Activated naive CD4-positive, alpha-beta T cell treated with Interleukin-2 at 50 U/mL for 16 hours (primary cell): ENCODE results near the gene C1QTNF1.
"Not testable (repeated sequence)": the region's sequence is repeated elsewhere in the genome, so short reads cannot be mapped to it uniquely, and the experiment has no call there.

ENCODE experiments used
- DNase-seq: peaks from one replicate; pipeline ENCODE4 v3.0.0-alpha.2; 2020

C1QTNF1 gene

DNA sequence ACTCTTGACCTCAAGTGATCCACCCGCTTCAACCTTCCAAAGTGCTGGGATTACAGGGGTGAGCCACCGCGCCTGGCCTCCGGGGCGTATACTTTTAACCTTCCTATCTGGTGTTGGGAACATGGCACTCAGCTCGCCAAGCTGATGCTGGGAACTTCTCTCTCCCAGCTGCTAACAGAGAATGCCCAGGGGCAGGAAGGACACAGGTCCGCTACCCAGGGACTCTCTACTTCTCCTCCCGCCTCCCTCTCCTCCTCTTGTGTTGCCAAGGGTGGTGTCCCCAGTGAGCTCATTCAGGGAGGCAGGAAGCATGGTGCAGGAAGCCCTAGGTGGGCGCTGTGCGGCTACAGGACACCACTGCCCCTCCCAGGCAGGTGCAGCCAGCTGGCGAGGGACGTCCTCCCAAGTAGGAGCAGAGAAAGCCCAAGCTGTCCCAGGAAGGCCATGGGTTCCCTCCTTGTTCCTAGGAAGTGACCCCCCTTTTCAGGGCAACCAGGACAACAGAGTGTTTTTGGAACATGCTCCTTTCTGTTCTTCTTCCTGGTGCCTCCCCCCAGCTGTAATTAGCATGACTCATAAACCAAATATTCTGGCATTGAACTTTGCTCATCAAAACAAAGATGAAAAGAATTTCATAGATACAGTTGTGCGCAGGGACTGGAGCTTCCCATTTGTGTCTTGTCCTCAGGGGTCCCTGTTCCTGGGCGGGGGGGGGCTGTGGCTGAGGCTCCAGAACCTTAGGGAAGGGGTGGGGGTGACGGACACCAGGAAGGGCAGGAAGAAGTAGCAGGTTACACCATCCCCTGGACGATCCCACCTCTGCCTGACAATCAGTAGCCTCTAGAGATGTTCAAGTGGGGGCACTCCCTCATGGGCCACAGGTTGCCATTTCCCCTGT is 2.7 kb downstream of the C1QTNF1 start:
- no peak for DNase-seq

DNA sequence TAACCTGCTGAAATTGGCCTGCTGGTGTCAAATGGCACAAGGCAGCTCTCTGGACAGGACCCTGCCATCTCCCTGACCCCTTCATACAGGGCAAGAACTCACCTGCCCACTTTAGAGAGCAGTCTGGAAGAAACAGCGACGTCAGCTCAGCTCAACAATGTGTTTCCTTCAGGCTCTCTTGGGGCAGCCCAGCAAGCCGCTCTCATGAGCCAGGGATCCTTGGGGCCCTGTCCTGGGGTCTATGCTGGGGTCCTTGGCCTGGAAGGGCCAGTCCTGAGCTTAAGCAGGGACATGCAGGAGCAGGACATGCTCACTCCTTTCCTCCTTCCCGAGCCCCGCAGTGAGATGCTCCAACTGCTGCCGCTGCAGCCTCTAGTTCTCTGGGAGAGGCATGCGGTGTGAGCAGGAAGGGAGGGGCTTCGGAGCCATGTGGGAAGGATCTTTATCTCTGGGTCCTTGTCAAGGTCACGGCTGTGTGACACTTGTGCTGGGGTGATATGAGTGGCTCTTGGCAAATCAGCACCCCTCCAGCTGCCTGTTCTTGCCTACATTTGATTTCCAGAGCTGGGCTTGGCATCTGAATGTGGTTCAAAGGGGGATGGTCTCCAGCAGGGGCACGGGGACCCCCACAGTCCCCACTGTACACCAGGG is 3.4 kb downstream of the C1QTNF1 start:
- DNase-seq, result no peak

DNA sequence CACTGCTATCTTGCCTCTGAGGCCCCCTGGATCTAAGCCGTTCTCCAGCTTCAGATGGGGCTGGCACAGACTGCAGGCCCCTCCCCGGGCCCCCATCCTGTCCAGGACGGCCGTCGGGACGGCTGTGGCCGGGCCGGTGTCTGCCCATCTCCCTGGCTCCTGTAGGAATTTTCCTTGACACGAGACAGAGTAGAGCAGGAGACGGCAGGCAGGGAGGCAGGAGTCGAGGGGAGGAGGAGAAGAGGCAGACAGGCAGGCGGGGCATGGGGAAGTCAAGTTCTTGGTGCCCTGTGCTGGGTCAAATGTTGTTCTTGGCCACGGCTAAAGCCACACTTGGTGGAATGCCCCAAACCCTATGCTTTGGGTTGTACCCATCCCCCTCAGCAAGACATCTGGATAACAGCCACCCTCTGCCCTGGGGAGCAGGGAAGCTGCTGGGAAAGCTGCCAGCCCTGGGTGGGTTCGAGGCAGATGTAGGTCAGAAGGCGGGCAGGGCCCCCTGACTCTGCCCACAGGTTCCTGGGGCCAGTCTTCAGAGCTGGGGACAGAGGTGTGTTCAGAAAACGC is 4.0 kb downstream of the C1QTNF1 start:
- DNase-seq, result no peak

DNA sequence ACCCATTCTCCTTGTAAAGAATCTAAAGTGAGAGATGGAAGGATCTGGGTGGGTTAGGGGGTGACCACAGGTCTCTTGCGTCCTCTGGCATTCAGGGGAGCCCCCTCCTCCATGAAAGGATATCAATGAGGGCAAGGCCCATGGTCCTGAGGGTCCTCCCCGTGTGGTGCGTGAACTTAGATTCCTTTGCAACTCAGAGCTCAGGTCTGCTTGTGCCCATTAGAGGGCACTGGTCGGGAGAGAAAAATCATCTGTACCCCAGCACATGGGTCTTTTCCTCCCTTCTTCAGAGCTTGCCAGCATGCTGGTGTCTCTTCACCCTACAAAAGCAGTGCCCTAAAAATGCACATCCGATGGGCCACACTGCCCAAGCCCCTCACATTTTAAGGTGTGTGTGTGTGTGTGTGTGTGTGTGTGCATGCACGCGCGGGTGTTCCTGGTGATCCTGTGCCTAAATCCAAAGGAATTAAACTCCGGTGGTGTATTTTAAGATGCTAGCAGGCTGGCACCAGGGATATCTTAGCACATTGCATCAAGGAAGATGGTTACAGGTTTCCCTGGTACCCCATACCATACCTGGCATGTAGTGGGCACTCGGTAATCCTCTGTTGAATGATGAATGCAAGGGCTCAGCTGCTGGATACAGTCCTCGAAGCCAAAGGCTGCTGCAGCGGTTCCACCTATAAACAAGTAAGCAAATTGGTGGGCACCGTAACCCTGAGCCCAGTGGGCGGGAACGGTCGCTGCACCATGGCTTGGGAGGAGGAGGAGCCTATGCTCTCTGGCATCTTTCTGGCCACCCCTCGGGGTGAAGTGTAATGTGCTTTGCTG is 4.7 kb downstream of the C1QTNF1 start:
- no peak for DNase-seq

DNA sequence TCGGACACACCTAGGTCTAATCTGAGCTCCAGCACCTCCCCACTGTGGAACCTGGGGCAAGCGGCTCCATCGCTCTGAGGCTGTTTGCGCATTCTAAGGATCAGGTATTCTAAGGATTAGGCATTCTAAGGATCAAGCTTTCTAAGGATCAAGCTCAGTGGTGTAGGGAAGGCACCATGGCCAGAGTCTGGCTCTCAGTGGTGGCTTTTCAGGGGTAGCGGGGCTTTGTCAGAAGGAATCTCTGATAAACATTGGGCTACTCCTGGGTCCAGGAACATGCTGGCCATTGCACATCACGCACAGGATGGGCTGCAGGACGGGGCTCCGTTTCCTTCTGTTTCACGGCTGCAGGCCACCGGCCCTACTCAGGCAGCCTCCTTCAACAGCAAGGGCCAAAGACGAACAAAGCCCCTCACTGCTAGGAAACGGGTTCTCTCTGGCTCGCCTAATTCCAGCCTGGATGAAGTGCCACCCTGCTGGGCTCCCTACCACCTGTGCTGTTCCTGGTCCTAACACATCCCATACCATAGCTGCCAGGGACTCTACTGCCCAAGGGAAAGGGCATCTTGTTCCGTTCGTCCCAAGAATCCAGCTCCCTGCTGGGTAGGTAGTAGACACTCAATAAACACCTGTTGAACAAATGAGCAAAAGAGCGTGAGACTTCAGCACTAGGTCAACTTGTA is 5.5 kb downstream of the C1QTNF1 start:
- DNase-seq, result no peak

DNA sequence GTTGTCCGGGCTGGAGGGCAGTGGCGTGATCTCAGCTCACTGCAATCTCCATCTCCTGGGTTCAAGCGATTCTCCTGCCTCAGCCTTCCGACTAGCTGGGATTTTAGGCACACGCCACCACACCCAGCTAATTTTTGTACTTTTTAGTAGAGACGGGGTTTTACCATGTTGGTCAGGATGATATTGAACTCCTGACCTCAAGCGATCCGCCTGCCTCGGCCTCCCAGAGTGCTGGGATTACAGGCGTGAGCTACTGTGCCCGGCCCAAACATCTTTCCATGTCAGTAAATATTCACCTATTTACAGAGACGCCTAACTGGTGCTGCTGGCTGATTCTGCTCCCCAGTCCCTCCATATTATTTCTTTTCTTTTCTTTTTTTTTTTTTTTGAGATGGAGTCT is 6.7 kb downstream of the C1QTNF1 start:
- DNase-seq, result not testable (repeated sequence)

DNA sequence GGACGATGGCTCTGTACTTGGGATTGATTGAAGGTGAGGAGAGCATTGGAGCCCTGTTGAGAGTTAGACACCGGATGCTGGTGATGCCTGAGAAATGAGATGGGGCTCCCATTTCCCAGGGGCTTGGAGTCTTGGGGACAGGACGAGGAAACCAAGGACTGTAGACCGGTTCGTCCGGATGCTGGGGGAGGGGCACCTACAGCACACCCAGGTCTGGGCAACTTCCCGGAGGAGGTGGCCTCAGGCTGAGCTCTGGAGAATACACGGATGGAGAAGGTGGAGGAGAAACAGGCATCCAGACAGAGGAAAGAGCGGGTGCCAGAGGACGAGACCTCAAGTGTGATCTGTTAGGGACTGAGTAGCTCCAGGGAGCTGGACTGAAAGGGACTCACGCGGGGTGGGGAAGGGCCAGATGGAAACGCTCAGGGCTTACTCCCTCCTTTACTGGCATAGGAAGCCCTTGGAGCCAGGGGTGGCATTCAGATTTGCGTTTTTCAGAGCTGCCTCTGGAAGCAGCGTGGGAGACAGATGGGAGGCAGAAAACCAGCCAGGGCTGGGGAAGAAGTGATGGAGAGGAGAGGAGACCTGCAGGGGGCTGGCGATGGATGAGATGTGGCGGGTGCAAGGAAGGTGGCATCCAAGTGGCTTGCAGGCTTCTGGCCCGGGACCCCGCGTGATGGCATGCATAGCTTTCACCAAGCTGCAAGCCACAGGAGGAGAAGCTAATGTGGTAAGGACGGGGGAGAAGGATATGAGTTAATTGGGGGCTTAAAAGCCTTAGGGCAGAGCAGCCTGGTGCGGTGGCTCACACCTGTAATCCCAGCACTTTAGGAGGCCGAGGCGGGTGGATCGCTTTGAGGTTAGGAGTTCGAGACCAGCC is 8.3 kb downstream of the C1QTNF1 start:
- DNase-seq, result no peak

DNA sequence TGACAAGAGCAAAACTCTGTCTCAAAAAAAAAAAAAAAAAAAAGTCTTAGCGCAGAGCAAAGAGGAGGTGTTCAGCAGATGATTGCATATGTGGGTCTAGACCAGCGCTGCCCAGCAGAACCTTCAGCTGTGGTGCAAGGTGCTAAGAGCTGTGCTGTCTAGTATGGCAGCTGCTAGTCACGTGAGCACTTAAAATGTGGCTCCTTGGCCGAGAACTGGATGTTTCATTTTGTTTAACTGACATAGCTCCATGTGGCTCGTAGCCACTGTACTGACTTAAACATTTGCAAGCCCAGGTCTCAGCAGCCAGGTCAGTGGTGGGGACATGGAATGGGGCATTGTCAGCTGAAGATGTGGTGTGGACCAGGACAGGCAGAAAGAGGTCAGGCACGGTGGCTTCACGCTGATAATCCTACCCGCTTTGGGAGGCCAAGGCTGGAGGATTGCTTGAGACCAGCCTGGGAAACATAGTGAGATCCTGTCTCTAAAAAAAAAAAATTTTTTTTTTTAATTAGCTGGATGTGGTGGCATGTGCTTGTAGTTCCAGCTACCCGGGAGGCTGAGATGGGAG is 9.2 kb downstream of the C1QTNF1 start:
- DNase-seq, result no peak

DNA sequence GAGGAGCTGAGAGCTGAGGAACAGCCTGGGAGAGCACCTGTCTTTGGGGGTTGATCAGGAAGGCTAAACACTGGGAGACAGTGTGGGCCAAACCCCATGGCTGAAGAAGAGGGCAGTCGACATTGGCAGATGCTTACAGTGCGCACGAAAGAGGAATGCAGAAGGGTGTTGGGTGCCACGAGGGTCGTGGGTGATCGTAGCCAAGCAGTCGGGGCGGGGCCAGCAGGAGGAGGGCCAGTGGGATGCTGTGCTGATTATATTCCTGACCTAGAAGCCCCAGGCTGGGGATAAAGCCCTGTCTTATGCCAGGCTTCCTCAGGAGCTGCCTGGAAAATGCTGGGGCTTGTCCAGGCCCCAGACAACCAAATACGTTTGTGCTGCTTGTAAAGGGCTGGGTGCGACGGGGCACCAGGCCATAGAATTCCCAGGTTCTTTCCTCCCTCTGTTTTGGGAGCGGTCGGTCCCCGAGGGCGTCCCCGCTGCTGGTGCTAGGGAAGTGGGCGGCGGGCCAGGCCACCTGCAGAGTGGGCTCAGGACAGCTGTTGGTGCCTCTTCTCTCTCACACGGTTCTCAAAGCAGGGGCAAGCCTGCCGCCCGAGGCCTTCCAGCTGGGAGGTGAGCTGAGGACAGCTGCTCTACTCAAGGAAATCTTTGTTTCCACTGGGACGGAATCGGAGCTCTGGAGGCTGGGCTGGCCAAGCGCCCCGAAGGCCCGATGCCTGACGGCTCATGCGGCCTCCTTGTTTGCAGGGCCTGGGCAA is 10.0 kb downstream of the C1QTNF1 start:
- DNase-seq, result no peak

DNA sequence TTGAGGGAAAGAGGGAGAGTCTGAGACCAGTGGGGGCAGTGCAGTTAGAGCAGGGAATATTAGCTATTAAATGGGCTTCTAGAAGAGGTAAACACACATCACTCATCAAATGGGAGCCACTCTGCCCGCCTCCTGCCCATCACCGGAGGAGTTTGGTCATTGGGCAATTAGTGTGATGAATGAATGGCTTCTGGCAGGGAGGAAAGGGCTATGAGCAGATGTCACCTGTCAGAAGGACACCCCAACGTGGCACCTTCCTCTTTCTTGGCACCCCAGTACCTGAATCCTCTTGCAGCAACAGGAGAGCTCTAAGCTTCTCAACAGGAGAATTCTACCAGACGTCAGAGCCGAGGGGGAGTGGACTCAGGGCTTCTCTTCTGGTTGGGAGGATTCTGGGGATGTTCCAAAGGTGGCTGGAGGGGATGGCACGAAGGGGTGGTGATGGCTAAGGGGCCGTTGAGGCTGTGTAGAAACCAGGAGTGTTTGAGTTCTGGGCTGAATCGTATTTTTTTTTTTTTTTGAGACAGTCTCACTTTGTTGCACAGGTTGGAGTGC is 11.0 kb downstream of the C1QTNF1 start:
- DNase-seq, result no peak

DNA sequence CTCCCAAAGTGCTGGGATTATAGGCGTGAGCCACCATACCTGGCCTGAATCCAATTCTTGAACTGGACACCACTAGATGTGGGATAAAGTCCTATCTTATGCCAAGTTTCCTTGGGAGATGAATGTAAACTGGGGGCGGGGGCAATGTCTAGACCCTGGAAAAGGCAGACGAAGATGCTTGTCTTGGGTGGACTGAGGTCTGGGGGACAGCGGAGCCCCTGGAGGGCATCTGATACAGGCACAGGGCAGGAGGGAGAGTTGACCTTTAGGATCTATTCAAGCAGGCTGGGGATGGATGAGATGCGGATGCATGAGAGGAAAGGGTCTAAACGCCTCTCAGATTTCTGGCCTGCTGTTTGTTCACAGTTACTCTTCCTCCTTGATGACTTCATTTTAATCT is 11.7 kb downstream of the C1QTNF1 start:
- no peak for DNase-seq

DNA sequence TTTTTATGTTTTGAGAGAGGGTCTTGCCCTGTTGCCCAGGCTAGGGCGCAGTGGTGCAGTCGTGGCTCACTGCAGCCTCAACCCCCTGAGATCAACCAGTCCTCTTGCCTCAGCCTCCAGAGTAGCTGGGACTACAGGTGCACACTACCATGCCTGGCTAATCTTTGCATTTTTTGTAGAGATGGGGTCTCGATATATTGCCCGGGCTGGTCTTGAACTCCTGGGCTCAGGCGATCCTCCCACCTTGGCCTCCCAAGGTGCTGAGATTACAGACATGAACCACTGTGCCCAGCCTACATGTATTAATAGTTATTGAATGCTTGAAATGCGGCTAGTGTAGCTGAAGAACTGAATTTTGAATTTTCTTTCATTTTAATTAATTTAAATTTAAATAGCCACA is 12.2 kb downstream of the C1QTNF1 start:
- DNase-seq, result no peak

DNA sequence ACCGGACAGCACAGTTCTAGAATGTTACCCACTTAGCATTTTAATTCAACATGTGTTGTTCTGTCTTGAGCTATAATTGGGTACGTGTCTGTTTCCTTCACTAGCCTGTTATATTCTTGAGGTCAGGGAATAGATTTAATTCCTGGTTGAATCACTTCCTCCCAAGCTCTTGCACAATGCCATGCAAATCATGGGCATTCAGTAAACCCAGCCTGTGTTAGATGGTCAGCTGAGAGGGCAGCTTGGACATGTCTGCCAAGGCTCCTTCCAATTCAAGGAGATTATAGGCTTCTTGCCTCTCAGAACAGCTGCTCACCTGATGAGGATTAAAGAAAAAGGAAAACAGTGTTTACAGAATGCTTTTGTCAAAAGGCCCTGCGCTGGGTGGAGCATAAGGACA is 12.6 kb downstream of the C1QTNF1 start:
- DNase-seq, result no peak

DNA sequence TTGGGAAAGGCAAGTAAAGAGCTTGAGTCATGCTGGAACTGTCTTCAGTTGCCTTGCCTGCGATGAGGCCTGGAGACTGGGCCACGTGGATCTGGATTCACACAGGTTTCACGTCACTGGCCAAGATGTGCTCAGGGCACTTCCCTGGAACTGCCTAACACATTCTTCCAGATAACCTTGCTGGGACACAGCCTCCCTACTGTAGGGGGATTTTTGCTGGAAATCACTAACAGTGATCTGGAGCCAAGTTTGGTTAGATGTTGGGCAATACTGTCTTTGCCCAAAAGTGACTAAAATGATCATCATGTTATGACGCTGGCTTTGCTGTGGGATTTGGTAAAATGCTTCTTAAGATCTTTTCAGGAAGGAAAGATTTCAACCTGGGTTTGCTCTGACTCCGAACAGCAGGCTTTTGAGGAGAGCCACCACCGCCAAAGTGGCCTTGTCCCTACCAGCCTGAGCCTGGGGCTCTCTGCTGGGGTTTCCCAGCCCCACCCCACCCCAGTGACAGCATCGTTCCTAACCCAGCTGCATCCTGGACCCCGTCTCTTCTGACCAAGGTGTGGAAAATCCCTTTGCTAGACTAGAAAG is 14.7 kb downstream of the C1QTNF1 start:
- DNase-seq, result no peak

DNA sequence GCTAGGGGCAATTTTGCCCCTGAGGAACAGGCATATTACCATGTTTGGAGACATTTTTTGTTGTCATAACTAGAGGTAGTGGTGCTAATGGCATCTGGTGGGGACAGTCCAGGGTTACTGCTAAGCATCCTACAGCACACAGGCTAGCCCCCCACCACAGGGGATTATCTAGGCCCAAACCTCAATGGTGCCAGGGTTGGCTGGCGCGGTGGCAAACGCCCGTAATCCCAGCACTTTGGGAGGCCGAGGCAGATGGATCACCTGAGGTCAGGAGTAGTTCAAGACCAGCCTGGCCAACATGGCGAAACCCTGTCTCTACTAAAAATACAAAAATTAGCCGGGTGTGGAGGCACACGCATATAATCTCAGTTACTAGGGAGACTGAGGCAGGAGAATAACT is 15.2 kb downstream of the C1QTNF1 start:
- no peak for DNase-seq

DNA sequence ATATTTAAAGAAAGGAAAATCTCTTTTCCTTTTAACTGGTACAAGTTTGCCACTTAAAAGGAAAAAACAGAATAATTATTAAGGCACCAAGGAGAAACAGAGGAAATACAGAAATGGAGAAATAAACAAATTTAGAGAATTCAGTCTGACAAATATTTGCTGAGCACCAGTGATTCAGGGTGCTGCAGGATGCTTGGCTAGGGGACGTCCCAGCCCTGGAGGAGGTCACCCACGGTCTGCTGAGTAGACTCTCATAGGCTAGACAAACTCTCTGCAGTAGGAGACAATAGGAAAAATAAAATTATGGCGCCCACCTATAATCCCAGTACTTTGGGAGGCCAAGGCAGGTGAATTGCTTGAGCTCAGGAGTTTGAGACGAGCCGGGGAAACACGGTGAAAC is 15.9 kb downstream of the C1QTNF1 start:
- DNase-seq, result no peak

DNA sequence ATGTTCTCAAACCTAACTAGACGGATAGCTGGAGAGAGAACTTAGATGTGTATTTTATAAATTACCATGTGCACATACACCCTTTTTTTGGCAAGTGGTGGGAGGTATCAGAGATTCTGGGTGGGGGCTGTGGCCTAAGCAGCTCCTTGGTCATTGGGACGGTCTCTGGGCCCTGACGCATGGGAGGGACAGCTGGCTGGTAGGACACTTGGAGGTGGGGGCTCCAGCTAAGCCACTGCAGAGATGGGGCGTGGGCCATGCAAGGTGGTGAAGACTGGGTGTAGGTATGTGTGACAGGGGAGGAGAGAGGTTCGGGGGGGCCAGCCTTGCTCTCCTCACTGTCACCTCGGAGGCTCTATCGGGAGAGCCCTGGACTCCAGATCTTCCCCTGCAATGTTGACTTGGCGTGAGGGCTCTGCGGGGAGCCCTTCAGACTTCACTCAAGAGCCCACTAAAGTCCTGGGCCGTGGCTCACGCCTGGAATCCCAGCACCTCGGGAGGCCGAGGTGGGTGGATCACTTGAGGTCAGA is 17.1 kb downstream of the C1QTNF1 start:
- DNase-seq, result no peak

DNA sequence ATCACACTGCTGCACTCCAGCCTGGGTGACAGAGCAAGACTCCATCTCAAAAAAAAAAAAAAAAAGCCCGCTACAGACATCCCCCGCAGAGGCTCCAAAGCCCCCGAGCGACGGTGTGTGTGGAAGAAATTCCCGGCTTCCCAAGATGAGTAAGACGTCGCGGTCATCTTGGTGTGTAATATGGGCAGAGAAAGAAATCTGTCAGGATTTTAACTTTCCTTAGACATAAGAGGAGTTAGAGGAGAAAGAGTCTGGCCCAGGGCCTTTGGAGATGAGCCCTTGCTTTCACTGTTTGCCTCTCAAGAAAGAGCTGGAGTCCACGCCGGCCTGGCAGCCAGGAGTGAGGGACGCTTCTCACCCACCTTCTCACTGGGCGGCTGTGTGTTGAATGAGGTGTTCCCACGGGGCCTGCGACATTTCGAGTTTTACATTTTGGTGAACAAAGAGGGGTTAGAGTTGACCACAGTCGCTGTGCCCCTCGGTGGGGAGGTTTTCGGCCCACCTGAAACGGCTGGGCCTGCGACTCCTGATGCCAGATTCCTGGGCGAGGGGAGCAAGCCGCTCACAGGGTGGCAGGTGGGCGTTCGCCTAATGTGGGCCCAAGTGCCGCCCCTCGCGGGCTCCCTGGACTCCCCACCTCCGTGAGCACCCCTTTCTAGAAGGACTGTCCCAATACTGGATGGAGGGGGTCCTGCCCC is 17.9 kb downstream of the C1QTNF1 start:
- DNase-seq, result no peak
